Transverse colon (tissue), 4 donors: ENCODE measurements around the gene GRM1. TPM values are rescaled to one million over a fixed set of nuclear protein-coding genes. Genes with fewer than 3 reads are reported as not detected.

Experiments
- DNase-seq: peaks from one replicate; pipeline ENCODE4 v3.0.0-alpha.2; 2019
- H3K27ac ChIP-seq, 4 donors: fragments of 200-600 bp; sonication (generic); 2 replicates each; pipeline ENCODE4 v1.5.1; 2016 to 2018; ENCODE audit warnings: inconsistent platforms in 4 of 4
- H3K27me3 ChIP-seq: fragments of 200-600 bp; sonication (generic); 2 replicates; pipeline ENCODE4 v1.5.1; 2017; ENCODE audit warnings: inconsistent platforms
- H3K36me3 ChIP-seq, 4 donors: fragments of 200-600 bp; sonication (generic); 2 replicates each; pipeline ENCODE4 v1.5.1; 2017 to 2019; ENCODE audit warnings: inconsistent platforms in 4 of 4
- H3K4me1 ChIP-seq, 4 donors: fragments of 200-600 bp; sonication (generic); 2 replicates each; pipeline ENCODE4 v1.5.1; 2017 to 2020; ENCODE audit warnings: inconsistent platforms in 4 of 4
- H3K4me3 ChIP-seq, 4 donors: fragments of 200-600 bp; sonication (generic); 1 replicate in 1 of 4; 2 replicates in 3 of 4; pipeline versions ENCODE4 v1.5.1 to v1.6.1; 2017 to 2019; ENCODE audit warnings: inconsistent platforms in 4 of 4
- H3K9me3 ChIP-seq, 2 donors: fragments of 200-600 bp; sonication (generic); 2 replicates each; pipeline ENCODE4 v1.5.1; 2017 to 2019; ENCODE audit warnings: inconsistent platforms in 2 of 2
- EP300 ChIP-seq: sonication (generic); formaldehyde crosslinking; IDR thresholded peaks from one replicate; pipeline ENCODE4 v1.6.1; 2017; ENCODE audit warnings: antibody characterized with exemption, low read depth
- POLR2A ChIP-seq: fragments of 450-650 bp; IDR thresholded peaks from one replicate; pipeline ENCODE4 v1.6.1; 2016; ENCODE audit warnings: antibody characterized with exemption, mild to moderate bottlenecking, moderate library complexity
- POLR2AphosphoS5 ChIP-seq, 3 donors: sonication (generic); formaldehyde crosslinking; IDR thresholded peaks; one replicate each; pipeline ENCODE4 v1.6.1; 2016; ENCODE audit warnings: antibody characterized with exemption in 3 of 3
- WGBS, 2 donors: methylation state at CpG; one replicate each; pipeline ENCODE4 v1.1.5; 2018; ENCODE audit warnings: low coverage in 1 of 2; 5-methylcytosine and 5-hydroxymethylcytosine counted together
- in situ Hi-C, 4 donors: fragments of 200-750 bp; cut with MboI; loops; one replicate each; pipeline versions ENCODE4 v1.15.0 to v1.15.1; 2017; ENCODE audit warnings: low sequenced_read_pairs in 3 of 4, low pct_ligation_motif_present in 1 of 4, low pct_unique_long_range_greater_than_20kb in 1 of 4
- intact Hi-C: fragments of 100-400 bp; cut with DNase I; formaldehyde crosslinking; loops from one replicate; pipeline ENCODE4 v1.15.1; 2023; ENCODE audit warnings: low total_unique reads
- total RNA-seq, 4 donors: library from RNA; depleted of rRNA; stranded (reverse); fragments of >200 nt; gene quantifications; one replicate each; pipeline ENCODE4 v1.1.0, GENCODE V29; 2016
- TF ChIP-seq, protein P1 (sequence below), 5 experiments: fragments of 200-600 bp in 3 of 5; fragments of 450-650 bp in 2 of 5; sonication (generic) in 3 of 5; IDR thresholded peaks; 1 replicate in 2 of 5; 2 replicates in 3 of 5; pipeline ENCODE4 v1.5.1; 2016 to 2017; ENCODE audit warnings: antibody characterized with exemption in 5 of 5, inconsistent platforms in 3 of 5, mild to moderate bottlenecking in 2 of 5, moderate library complexity in 1 of 5

The GRM1 gene
- total RNA-seq, 4 donors from 2014 or later, result 0.16 TPM; not detected in 3

DNA sequence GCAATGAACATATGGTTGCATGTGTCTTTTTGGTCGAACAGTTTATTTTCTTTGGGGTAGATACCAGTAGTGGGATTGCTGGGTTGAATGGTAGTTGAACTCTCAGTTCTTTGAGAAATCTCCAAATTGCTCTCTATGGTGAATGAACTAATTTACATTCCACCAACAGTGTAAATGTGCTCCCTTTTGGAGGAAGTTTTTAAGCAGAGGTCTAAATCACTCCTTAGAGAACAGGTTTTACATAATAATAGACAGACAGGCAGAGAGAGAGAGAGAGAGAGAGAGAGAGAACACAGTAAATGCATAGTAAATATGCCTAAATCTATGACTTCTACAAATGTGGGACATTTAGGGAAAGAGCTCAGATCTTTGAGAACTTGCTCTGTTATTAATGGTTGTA lies 37.6 kb downstream of the GRM1 start:
- intact Hi-C loops, result no loop called here
- Histone ChIP-seq H3K4me1 (no peaks in the 10 kb centered on the region), H3K27ac (no peak overlapping the region), H3K27me3 (no peaks in the 10 kb centered on the region), H3K4me3 (no peak overlapping the region), H3K36me3 (no peaks in the 10 kb centered on the region), H3K9me3 (no peaks in the 10 kb centered on the region)
- no peak for TF ChIP-seq POLR2AphosphoS5 (IDR thresholded peaks at IDR 0.05)
- TF ChIP-seq EP300, result no peak
- TF ChIP-seq, protein P1, sequence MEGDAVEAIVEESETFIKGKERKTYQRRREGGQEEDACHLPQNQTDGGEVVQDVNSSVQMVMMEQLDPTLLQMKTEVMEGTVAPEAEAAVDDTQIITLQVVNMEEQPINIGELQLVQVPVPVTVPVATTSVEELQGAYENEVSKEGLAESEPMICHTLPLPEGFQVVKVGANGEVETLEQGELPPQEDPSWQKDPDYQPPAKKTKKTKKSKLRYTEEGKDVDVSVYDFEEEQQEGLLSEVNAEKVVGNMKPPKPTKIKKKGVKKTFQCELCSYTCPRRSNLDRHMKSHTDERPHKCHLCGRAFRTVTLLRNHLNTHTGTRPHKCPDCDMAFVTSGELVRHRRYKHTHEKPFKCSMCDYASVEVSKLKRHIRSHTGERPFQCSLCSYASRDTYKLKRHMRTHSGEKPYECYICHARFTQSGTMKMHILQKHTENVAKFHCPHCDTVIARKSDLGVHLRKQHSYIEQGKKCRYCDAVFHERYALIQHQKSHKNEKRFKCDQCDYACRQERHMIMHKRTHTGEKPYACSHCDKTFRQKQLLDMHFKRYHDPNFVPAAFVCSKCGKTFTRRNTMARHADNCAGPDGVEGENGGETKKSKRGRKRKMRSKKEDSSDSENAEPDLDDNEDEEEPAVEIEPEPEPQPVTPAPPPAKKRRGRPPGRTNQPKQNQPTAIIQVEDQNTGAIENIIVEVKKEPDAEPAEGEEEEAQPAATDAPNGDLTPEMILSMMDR (IDR thresholded peaks at IDR 0.05), result no peak
- TF ChIP-seq POLR2A, result no peak
- DNase-seq, result no peak
- in situ Hi-C loops, result no loop called here
- WGBS, 2 donors, result 67 to 79% methylated on average over 1 of the region's 1 CpG

DNA sequence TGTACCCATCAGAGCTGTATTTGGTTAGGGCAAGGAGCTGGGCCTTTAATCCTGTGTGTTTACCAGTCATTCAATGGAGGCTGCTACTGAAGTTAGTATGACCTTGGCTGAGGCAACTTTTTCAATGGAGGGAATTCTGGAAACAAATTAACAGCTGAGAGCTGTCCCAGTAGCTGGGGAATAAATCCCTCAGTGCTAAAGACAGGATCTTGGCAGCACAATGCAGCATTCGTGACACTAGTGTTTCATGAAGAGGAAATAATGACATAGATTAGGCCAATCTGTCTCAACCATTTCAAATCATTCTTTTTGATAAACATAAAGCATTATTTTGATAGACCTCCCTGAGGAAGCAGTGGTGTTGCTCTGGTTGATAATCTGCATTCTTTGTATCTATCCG lies 42.9 kb downstream of the GRM1 start:
- no peak overlapping the region for H3K4me3 ChIP-seq
- DNase-seq, result no peak
- no peaks in the 10 kb centered on the region for H3K9me3 ChIP-seq
- TF ChIP-seq POLR2A, result no peak
- TF ChIP-seq EP300, result no peak
- TF ChIP-seq, protein P1 (IDR thresholded peaks at IDR 0.05), result no peak
- TF ChIP-seq POLR2AphosphoS5 (IDR thresholded peaks at IDR 0.05), result no peak
- no peak overlapping the region for H3K27ac ChIP-seq
- intact Hi-C loops (no loop called here), in situ Hi-C loops (no loop called here)
- WGBS, 2 donors, result 79 to 85% methylated on average over 2 of the region's 2 CpGs
- H3K4me1 ChIP-seq, result no peaks in the 10 kb centered on the region
- no peaks in the 10 kb centered on the region for H3K36me3 ChIP-seq
- H3K27me3 ChIP-seq, result no peaks in the 10 kb centered on the region

DNA sequence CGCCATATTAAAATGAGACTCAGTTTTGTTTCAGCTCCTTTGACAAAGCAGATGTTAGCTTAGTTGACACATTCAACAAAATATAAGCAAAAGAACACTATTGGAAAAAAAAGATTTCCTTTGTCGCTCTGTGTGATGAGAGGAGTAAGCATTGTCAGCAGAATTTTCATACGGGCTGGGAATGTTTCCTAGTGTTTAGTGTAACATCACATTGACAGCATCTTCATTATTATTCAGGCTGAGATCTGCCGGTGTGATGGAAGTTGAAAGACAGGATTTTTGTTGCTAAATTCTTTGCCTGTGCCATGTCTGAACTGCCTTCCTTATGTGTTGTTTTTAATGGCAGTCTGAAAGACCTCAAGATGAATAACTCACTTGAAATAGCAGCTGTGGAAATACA lies 49.1 kb downstream of the GRM1 start:
- no peak overlapping the region for H3K4me3 ChIP-seq
- 78 to 87% methylated on average over 4 of the region's 4 CpGs for WGBS, 2 donors
- TF ChIP-seq, protein P1 (IDR thresholded peaks at IDR 0.05), result no peak
- TF ChIP-seq POLR2AphosphoS5 (IDR thresholded peaks at IDR 0.05), result no peak
- TF ChIP-seq EP300, result no peak
- no peak for TF ChIP-seq POLR2A
- intact Hi-C loops, result no loop called here
- H3K27ac ChIP-seq, result no peak overlapping the region
- no peaks in the 10 kb centered on the region for H3K9me3 ChIP-seq
- no peaks in the 10 kb centered on the region for H3K36me3 ChIP-seq
- DNase-seq, result no peak
- H3K27me3 ChIP-seq, result no peaks in the 10 kb centered on the region
- H3K4me1 ChIP-seq, result no peaks in the 10 kb centered on the region
- in situ Hi-C loops, result no loop called here

DNA sequence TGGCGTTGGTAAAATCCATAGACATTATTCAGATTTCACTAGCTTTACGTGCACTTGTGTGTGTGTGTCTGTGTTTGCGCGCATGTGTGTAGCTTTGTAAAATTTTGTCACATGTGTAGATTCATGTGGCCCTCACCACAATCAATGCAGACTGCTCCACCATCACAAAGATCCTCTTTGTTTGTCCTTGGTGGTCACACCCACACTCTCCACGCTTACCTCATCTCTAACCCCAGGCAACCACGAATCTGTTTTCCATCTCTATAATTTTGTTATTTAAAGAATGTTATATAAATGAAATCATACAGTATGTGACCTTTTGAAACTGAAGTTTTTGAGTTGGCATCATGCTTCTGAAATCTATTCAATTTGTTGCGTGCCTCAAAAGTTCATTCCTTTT lies 58.5 kb downstream of the GRM1 start:
- no peaks in the 10 kb centered on the region for H3K36me3 ChIP-seq
- H3K27ac ChIP-seq, result no peak overlapping the region
- intact Hi-C loops (no loop called here), in situ Hi-C loops (no loop called here)
- no peak for DNase-seq
- no peaks in the 10 kb centered on the region for H3K4me1 ChIP-seq
- H3K9me3 ChIP-seq, result no peaks in the 10 kb centered on the region
- no peak overlapping the region for H3K4me3 ChIP-seq
- 76 to 78% methylated on average over 7 of the region's 7 CpGs for whole genome bisulfite sequencing, 2 donors
- no peak for TF ChIP-seq EP300
- no peaks in the 10 kb centered on the region for H3K27me3 ChIP-seq

DNA sequence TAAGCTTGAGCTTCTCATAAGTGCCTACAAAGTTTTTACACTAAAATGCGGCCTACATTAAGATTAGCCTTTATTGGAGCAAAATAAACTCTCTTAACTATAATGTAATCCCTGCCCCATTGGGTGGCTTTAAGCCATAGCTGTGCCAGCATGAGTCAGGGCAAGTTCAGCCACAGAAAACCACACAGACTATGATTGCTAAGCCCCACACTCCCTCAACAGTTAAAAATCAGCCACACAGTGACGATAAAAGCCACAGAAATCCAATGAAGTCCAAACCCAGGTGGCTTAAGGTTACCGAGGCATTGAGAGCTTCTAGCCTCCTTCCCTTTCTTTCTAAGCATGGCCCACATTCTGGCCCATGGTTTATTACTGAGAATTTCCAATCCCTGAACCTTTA lies 61.6 kb downstream of the GRM1 start:
- WGBS, 2 donors, result 71 to 84% methylated on average over 1 to 3 of the region's 3 CpGs
- no peak for TF ChIP-seq POLR2A
- no peak for TF ChIP-seq EP300
- TF ChIP-seq POLR2AphosphoS5 (IDR thresholded peaks at IDR 0.05), result no peak
- TF ChIP-seq, protein P1 (IDR thresholded peaks at IDR 0.05), result no peak
- intact Hi-C loops, result no loop called here
- H3K36me3 ChIP-seq, result no peaks in the 10 kb centered on the region
- in situ Hi-C loops, result no loop called here
- no peak overlapping the region for H3K27ac ChIP-seq
- H3K4me3 ChIP-seq, result no peak overlapping the region
- H3K27me3 ChIP-seq, result no peaks in the 10 kb centered on the region
- H3K4me1 ChIP-seq, result no peaks in the 10 kb centered on the region
- H3K9me3 ChIP-seq, result no peaks in the 10 kb centered on the region
- no peak for DNase-seq
